Nephron (organoid): ENCODE measurements around the gene LYZL4.

Source experiments
- H3K27ac Mint-ChIP-seq, 3 experiments: 2 replicates each; pipeline ENCODE4 v1.8.0; 2020; ENCODE audit warnings: mixed read lengths in 3 of 3, mild to moderate bottlenecking in 2 of 3, moderate library complexity in 1 of 3
- H3K27me3 Mint-ChIP-seq: 2 replicates; pipeline ENCODE4 v1.8.0; 2021; ENCODE audit warnings: low read depth, mild to moderate bottlenecking, moderate library complexity, mixed read lengths
- H3K36me3 Mint-ChIP-seq: 2 replicates; pipeline ENCODE4 v1.8.0; 2020; ENCODE audit warnings: low read depth, mixed read lengths
- H3K4me1 Mint-ChIP-seq: 2 replicates; pipeline ENCODE4 v1.8.0; 2020; ENCODE audit warnings: mixed read lengths
- H3K4me3 Mint-ChIP-seq, 3 experiments: 2 replicates each; pipeline ENCODE4 v1.8.0; 2020; ENCODE audit warnings: mild to moderate bottlenecking in 3 of 3, mixed read lengths in 3 of 3, moderate library complexity in 2 of 3
- H3K9me3 Mint-ChIP-seq: 2 replicates; pipeline ENCODE4 v1.8.0; 2020; ENCODE audit warnings: mixed read lengths
- TF ChIP-seq, protein P1 (sequence below), 3 experiments: fragments of 200-600 bp; sonication (generic); IDR thresholded peaks; one replicate each; pipeline ENCODE4 v1.5.0; 2021; ENCODE audit warnings: antibody characterized with exemption in 3 of 3; ENCODE audit not compliant: unreplicated experiment in 3 of 3

The LYZL4 gene

DNA sequence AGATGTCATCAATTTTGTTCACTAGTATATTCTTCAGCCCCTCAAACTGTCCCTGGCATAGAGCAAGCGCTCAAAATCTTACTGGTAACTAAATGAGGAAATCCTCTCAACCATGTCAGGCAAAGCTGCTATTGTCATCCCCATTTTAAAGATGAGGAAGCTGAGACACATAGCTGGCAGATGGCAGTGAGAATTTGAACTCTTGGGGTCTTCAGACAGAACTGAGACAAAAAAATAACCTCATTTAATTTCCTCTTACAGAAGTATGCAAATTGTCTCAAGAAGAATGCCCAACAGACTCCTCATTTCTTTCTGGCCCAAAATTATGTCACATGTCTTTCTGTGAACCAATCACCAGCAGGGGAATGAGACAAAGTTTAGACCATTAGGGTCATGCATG is 40.2 kb upstream of the LYZL4 start:
- H3K27ac Mint-ChIP-seq: no peak overlapping the region
- peaks cover 11% of the 10 kb centered on the region for H3K9me3 Mint-ChIP-seq
- no peaks in the 10 kb centered on the region for H3K4me1 Mint-ChIP-seq
- no peak overlapping the region for H3K4me3 Mint-ChIP-seq
- no peaks in the 10 kb centered on the region for H3K36me3 Mint-ChIP-seq
- peaks cover 12% of the 10 kb centered on the region for H3K27me3 Mint-ChIP-seq
- TF ChIP-seq, protein P1, sequence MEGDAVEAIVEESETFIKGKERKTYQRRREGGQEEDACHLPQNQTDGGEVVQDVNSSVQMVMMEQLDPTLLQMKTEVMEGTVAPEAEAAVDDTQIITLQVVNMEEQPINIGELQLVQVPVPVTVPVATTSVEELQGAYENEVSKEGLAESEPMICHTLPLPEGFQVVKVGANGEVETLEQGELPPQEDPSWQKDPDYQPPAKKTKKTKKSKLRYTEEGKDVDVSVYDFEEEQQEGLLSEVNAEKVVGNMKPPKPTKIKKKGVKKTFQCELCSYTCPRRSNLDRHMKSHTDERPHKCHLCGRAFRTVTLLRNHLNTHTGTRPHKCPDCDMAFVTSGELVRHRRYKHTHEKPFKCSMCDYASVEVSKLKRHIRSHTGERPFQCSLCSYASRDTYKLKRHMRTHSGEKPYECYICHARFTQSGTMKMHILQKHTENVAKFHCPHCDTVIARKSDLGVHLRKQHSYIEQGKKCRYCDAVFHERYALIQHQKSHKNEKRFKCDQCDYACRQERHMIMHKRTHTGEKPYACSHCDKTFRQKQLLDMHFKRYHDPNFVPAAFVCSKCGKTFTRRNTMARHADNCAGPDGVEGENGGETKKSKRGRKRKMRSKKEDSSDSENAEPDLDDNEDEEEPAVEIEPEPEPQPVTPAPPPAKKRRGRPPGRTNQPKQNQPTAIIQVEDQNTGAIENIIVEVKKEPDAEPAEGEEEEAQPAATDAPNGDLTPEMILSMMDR (IDR thresholded peaks at IDR 0.05; ENCODE audit: unreplicated experiment in 3 of 3): no peak

DNA sequence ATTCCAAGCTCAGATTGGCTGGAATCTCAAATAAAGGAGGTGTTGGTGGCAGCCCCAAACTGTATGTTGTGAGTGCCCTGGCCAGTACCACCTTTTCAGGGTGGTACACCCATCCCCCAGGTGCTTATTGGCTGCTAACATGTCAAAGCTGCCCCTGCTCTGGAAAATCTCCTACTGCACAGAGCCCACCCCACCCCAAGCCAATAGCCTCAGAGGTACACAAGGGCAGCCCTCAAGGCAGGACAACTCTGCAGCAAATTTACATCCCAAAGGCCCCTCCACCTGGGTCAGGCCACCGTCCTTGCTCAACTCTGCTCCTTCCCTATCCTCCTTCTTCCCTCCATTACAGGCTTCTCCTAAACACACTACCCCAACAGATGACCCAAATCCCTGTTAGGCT is 37.1 kb upstream of the LYZL4 start:
- Mint-ChIP-seq H3K27ac (no peak overlapping the region), H3K27me3 (peaks cover 26% of the 10 kb centered on the region), H3K4me1 (no peaks in the 10 kb centered on the region)

DNA sequence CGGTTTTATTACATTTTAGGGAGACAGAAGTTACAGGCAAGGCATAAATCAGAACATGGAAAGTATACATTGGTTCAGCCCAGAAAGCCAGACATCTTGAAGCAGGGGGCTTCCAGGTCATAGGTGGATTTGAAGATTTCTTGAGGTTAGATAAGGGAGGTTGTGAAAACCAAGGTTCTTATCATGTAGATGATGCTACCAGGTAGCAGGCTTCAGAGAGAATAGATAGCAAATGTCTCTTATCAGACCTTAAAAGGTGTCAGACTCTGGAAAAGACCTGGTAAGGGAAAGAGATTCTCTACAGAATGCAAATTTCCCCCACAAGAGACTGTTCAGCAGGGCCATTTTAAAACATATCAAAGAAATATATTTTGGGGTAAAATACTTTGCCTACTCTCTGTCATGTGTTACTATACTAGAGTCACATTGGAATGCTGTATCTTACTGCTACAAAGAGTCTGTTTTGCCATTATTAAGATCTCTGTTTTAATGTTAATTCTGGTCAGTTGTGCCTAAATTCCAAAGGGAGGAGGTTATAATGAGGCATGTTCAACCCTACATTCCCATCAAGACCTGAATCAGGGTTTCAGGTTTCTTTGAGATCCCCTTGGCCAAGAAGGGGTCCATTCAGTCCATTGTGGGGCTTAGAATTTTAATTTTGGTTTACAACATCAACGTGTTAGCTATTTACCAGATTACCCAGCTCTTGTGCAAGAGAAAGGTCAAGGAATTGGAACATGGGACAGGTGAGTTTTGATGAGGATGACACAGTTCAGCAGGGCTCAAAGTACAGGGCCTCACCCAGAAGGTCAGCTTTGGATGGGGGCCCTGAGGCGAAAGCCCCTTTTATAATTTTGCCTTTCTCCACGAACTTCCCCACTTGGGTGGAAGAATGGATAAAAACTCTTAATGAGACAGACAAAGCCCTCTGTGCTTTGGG is 36.0 kb upstream of the LYZL4 start:
- Mint-ChIP-seq H3K36me3 (no peaks in the 10 kb centered on the region), H3K4me3 (no peak overlapping the region), H3K27ac (no peak overlapping the region), H3K9me3 (no peaks in the 10 kb centered on the region), H3K27me3 (peaks cover 31% of the 10 kb centered on the region), H3K4me1 (no peaks in the 10 kb centered on the region)
- TF ChIP-seq, protein P1 (IDR thresholded peaks at IDR 0.05; ENCODE audit: unreplicated experiment in 3 of 3): no peak

More for the DNA sequence above, 37.1 kb upstream of the LYZL4 start:
- Mint-ChIP-seq H3K4me3 (no peak overlapping the region), H3K9me3 (no peaks in the 10 kb centered on the region), H3K36me3 (no peaks in the 10 kb centered on the region)
- TF ChIP-seq, protein P1 (IDR thresholded peaks at IDR 0.05; ENCODE audit: unreplicated experiment in 3 of 3): no peak

DNA sequence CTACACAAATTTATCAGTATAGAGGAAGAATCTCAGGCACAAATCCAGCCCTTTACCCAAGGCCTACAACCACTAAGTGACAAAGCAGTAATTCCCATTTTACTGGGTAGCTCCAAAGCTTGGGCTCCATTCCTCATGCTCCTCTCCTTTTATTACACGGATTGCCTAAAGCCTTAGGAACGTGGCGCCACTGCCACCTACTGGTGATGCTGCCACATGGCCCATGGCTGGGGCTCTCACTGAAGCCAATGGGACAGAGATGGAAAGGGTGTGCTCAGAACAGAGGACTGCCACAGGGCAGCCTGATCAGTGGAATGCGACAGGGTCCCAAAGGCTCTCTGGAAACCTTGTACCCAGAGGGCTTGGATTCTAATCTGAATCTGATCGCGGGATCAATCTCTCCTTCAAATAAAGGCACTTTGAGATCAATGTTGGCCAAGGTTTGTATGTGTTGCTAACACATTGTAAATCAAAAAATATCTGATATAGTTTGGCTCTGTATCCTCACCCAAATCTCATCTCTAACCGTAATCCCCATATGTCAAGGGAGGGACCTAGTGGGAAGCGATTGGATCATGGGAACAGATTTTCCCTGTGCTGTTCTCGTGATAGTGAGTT is 33.5 kb upstream of the LYZL4 start:
- Mint-ChIP-seq H3K4me1 (no peaks in the 10 kb centered on the region), H3K9me3 (no peaks in the 10 kb centered on the region), H3K4me3 (no peak overlapping the region), H3K36me3 (no peaks in the 10 kb centered on the region), H3K27ac (no peak overlapping the region), H3K27me3 (peaks cover 46% of the 10 kb centered on the region)
- TF ChIP-seq, protein P1 (IDR thresholded peaks at IDR 0.05; ENCODE audit: unreplicated experiment in 3 of 3): peak; percentile 91 to 95 (median 93)

DNA sequence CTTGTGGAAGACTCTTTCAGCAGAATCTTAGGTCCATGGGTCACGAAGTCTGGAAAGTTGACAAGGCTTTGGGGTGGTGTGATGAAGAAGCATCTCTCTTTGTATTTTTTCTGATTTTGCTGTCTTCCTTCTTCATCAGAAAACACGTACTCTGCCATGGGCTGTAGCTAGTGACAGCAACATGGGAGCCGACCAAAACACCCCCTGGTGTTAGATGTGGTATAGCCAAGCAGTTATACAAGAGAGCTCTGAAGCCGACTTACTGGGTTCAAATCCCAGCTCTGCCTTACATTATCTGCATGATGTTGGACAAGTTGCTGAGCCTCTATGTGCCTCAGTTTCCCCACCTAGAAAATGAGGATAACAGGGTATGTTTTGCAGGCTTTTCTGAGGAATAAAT is 32.9 kb upstream of the LYZL4 start:
- Mint-ChIP-seq H3K4me1 (no peaks in the 10 kb centered on the region), H3K27me3 (peaks cover 46% of the 10 kb centered on the region), H3K27ac (no peak overlapping the region), H3K9me3 (no peaks in the 10 kb centered on the region), H3K36me3 (no peaks in the 10 kb centered on the region), H3K4me3 (no peak overlapping the region)
- TF ChIP-seq, protein P1 (IDR thresholded peaks at IDR 0.05; ENCODE audit: unreplicated experiment in 3 of 3): no peak
